Vagina (tissue), 2 donors: Measurements from ENCODE around the gene DOCK7.

ENCODE experiments used
- POLR2A ChIP-seq, 2 donors: fragments of 450-650 bp; IDR thresholded peaks; one replicate each; pipeline ENCODE4 v1.6.1; 2017; ENCODE audit warnings: antibody characterized with exemption in 2 of 2, mild to moderate bottlenecking in 2 of 2, moderate library complexity in 2 of 2
- POLR2AphosphoS5 ChIP-seq, 2 donors: sonication (generic); formaldehyde crosslinking; IDR thresholded peaks; one replicate each; pipeline ENCODE4 v1.9.0; 2017; ENCODE audit warnings: antibody characterized with exemption in 2 of 2, mild to moderate bottlenecking in 2 of 2, low read depth in 1 of 2; ENCODE audit not compliant: insufficient read depth in 1 of 2
- TF ChIP-seq, protein P1 (sequence below), 3 experiments: fragments of 450-650 bp in 2 of 3; fragments of 200-600 bp in 1 of 3; sonication (generic) in 1 of 3; IDR thresholded peaks; one replicate each; pipeline ENCODE4 v1.5.1; 2017 to 2019; ENCODE audit warnings: antibody characterized with exemption in 3 of 3, mild to moderate bottlenecking in 2 of 3, moderate library complexity in 2 of 3

GRCh38 chr1:62452951-62453350 lies 235.2 kb downstream of the DOCK7 start:
- TF ChIP-seq, protein P1, sequence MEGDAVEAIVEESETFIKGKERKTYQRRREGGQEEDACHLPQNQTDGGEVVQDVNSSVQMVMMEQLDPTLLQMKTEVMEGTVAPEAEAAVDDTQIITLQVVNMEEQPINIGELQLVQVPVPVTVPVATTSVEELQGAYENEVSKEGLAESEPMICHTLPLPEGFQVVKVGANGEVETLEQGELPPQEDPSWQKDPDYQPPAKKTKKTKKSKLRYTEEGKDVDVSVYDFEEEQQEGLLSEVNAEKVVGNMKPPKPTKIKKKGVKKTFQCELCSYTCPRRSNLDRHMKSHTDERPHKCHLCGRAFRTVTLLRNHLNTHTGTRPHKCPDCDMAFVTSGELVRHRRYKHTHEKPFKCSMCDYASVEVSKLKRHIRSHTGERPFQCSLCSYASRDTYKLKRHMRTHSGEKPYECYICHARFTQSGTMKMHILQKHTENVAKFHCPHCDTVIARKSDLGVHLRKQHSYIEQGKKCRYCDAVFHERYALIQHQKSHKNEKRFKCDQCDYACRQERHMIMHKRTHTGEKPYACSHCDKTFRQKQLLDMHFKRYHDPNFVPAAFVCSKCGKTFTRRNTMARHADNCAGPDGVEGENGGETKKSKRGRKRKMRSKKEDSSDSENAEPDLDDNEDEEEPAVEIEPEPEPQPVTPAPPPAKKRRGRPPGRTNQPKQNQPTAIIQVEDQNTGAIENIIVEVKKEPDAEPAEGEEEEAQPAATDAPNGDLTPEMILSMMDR (IDR thresholded peaks at IDR 0.05), result no peak
- TF ChIP-seq POLR2A (IDR thresholded peaks at IDR 0.05) (no peak), POLR2AphosphoS5 (IDR thresholded peaks at IDR 0.05; ENCODE audit: insufficient read depth in 1 of 2, low read depth in 1 of 2) (no peak)
